GM19324 (cell line): ENCODE data around the gene ABHD16B.
A peak's percentile ranks its signal among the peaks of the same experiment; 100 is the strongest.

Experiments
- ATAC-seq: cut with Tn5 transposase; IDR thresholded peaks from one replicate; pipeline ENCODE4 v1.9.1; 2021; ENCODE audit warnings: mild to moderate bottlenecking, moderate library complexity; ENCODE audit not compliant: unreplicated experiment, low FRiP score

Gene ABHD16B

DNA sequence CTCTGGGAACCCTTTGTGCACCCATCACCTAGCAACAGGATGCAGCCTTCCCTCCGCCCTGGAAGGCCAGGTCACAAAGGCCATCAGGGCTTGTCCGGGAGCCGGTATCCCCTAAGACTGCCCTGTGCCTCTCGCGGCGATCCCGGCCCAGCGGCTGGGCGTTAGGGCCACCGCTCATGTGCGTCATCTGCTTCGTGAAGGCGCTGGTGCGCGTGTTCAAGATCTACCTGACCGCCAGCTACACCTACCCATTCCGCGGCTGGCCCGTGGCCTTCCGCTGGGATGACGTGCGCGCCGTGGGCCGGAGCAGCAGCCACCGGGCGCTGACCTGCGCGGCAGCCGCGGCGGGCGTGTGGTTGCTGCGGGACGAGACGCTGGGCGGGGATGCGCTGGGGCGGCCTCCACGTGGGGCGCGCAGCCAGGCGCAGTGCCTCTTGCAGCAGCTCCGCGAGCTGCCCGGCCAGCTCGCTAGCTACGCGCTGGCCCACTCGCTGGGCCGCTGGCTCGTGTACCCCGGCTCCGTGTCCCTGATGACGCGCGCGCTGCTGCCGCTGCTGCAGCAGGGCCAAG, at the start of gene ABHD16B:
ABHD16B (plus strand) TSS at position 134 of the 570 bp plus-strand sequence; CDS start at position 177, 43 bp downstream.
- no peak for ATAC-seq

DNA sequence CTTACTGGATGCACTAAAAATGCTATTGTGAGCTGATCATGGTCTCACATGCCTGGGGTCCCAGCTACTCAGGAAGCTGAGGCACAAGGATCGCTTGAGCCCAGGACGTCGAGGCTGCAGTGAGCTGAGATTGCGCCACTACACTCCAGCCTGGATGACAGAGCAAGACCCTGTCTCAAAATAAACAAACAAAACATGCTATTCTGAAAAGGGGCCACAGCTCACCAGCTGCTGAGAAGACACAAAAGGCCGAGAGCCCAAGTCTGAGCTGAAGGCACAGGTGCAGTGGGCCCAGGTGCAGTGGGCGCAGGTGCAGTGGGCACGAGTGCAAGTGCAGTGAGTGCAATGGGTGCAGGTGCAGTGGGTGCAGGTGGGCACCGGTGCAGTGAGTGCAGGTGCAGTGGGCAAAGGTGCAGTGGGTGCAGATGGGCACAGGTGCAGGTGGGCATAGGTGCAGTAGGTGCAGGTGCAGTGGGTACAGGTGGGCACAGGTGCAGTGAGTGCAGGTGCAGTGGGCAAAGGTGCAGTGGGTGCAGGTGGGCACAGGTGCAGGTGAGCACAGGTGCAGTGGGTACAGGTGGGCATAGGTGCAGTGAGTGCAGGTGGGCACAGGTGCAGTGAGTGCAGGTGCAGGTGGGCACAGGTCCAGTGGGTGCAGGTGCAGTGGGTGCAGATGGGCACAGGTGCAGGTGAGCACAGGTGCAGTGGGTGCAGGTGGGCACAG, 46.2 kb upstream of the ABHD16B start:
- no peak for ATAC-seq

DNA sequence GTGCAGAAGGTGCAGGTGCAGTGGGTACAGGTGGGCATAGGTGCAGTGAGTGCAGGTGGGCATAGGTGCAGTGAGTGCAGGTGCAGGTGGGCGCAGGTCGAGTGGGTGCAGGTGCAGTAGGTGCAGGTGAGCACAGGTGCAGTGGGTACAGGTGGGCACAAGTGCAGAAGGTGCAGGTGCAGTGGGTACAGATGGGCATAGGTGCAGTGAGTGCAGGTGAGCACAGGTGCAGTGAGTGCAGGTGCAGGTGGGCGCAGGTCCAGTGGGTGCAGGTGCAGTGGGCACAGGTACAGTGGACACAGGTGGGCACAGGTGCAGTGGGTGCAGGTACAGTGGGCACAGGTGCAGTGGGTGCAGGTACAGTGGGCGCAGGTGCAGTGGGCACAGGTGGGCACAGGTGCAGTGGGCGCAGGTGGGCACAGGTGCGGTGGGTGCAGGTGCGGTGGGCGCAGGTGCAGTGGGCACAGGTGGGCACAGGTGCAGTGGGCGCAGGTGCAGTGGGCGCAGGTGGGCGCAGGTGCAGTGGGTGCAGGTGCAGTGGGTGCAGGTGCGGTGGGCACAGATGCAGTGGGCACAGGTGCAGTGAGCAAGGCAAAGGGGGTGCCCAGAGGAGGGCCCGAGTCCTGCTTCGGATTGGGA, 45.6 kb upstream of the ABHD16B start:
- ATAC-seq, result no peak

DNA sequence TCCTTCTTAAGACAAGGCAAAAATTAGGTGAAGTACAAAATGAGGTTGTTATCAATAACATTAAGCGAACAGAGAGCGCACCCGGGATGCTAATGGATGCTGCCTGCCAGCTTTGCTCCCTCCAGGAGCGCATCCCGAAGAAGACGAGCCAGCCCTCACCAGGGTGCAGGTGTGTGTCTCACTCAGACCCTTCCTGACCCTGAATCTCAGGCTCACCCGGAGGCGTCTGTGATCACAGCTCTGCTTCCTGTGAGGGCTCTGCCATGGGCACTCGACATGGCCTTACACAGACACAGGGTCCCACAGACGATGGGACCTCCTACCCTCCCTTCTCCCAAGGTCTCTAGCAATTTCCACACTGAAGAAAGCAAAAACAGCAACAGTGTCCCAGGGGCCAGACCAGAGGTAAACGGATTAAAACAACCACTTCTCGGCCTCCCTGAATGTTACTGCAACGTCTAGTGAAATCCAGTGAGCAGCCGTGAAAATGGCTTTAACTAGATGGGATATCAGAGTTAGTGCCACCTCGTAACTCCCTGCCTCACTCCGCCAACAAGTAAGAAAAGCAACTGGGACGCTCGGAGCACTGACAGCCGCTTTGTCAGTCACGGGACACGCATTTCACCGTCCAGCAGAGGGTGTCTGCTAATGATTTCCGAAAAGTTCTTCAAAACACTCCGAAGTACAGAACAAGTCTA, 41.9 kb upstream of the ABHD16B start:
- no peak for ATAC-seq

DNA sequence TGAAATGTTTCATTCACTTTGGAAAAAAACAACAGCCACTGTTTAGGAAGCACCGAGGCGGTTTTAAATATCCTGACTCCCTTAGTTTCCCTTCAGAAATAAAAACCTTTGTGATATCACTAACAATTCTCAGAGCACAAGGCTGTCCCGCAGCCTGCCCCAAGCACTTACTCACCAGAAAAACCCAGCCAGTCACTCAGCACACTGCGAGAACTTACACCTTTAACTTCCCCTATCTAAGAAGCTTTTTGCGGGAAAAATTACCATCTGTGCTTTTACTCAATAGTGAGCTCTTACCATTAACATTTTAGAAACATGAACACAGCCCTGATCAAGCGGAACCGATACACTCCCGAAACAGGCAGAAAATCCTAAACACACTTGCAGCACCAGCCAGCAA, 39.5 kb upstream of the ABHD16B start:
- ATAC-seq, result no peak

DNA sequence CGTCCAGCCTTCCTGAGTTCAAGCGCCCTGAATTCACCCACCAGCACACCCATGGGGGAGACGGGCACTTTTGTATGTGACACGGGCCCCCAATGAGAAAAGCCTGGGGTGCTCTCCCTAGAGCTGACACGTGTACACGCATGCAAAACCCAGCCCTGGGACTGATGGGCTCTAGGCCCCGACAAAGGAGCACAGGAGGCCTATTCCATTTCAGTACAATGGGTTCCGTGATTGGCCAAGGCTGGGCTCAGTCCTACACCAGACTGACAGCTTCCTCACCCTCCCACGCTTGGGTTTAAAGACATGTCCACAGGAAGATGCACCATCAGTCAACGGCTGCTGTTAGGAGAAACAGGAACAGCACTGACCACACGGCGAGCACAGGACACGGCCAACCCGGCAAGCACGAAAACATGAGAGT, 39.0 kb upstream of the ABHD16B start:
- ATAC-seq, result no peak

DNA sequence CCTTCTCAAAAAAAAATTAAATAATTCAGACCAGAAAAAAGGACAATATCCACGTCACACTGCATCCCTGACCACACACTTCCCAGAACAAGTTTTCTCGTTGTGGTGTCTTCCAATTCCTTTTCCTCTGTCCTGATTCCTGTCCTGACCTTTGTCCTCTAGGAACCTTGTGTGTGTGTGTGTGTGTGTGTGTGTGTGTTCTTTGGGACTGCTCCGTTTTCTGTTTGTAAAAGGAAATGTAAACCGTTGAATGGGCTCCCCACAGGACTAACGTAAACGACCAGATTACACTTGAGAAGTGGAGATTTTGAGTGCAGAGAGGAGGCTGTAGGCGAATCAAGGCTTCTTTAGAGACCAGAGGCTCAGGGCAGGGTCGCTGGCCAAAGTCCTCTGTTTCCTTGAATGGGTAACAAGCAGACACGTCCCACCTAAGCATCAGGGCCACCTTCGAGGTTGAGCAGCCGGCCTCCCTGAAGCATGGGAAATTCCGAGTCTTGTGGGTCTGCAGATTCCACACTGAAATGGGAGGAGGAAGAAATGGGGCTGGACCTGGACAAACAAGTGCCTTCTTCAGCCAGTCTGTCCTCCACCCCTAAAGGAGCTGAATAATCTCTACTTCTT, 37.5 kb upstream of the ABHD16B start:
- ATAC-seq, result no peak

DNA sequence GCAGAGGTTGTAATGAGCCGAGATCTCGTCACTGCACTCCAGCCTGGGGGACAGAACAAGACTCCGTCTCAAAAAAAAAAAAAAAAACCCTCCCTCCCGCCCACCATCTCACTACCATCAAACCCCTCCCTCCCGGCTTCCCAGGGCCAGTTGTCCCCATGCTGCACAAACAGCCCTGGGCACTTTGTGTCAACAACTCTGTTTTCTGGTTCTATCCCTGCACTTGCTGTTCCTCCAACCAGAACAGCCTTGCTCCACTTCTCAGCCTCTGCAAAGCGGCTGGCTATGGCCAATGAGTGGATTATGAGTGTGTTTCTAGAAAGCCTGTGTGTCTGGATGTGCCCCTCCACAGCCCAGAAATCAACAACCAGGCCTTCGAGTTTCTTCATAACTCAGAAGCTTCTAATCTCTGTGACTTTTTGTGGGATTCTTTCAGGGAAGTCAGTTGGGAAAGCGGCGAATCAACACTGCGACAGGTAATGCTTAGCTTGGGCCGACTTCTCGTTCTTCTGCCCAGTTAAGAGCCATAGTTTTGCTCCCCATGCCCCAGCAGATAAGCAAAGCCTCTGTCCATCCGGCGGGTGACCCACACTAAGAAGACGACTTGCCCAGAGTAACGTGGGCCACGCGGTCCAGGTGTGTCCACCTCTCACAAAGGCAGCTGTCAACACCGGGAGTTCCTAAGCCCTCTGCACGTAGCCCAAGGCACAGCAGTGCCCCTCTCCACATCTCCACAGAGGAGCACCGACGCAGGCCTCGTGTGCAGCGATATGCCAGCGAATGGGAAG, 35.8 kb upstream of the ABHD16B start:
- no peak for ATAC-seq

DNA sequence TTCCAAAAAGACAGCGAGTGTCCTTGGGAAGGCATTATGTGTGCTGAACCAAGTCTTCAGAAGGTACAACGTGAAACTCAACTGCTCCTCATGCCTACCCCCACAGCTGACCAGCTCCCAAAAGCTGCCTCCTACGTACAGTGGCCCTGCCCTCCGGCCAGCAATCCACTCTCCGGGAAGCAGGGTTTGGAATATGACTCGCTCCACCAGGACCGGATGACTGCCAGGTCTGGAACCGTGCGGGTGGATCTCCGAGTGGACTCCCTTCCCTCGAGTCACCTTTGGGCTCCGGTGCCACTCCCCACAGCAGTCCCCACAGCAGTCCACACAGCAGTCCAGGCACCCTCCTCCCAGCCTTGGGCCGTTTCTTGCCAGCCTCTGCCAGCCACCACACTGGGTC, 34.5 kb upstream of the ABHD16B start:
- no peak for ATAC-seq

DNA sequence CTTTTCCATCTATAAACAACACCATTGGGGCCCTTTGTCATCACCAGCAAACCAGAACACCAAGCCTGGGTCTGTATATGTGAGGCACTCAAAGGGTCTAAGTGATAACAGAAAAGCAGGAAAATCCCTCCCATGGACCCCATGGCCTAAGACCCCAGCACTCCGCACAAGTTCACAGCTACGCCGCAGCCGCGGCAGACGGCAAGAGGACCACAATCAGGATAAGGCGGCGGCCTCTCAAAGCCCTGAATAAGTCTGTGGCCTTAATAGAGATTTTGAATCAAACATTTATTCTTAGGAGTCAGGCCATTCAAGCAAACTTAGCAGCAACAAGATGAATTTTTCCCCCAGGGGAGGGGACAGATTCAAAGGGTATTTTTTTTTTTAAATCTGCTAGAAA, 33.2 kb upstream of the ABHD16B start:
- ATAC-seq, result no peak

DNA sequence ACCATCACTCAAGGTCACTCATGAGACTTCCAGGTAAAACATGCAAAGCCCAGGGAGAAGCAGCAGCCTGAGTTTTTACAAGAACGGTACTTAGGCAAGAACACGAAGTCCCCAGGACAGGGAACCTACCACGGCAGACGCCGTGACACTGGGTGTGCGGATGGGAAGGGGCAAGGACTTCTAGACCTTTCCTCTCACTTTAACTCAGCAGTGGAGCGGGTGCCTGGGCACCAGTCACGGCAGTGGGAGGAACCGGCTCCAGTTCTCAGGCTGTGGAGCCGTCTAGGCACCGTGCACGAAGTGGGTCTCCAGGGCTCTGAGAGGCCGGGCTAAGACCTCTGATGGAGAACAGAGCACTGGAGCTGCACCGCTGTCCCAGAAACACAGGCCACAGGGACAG, 32.8 kb upstream of the ABHD16B start:
- no peak for ATAC-seq

DNA sequence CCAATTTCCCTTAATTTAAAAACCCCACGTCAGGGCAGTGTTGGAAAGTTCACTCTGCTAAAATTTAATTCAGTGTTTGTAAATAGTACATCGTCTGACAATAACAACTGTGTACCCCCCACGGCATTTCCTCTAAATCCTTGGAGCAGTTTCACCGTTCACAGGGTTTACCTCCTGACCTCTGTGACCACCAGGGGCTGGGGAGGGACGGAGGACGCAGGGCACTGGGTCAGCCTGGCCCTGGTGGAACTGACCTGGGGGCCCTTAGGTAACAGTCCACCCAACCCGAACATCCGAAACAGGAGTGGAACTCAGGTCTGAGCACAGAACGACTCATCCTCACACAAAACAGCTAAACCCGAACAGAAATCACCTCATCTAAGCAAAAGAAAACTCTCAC, 32.3 kb upstream of the ABHD16B start:
- no peak for ATAC-seq

DNA sequence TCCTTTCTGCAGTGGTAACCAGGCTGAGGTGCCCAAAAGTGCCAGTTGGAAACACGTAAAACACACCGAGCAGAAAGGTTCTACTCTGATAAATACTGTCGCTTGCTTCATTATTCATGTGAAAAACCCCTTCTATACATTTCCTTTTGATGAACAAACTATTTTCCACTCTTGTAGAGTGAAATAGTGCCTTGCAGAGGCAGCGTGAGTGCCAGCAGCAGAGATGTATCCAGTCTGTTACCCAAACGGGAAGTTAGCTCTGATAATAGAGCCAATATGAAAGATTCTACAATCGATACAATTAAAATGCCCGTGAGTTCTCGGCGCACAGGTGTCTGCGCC, 31.7 kb upstream of the ABHD16B start:
- no peak for ATAC-seq

DNA sequence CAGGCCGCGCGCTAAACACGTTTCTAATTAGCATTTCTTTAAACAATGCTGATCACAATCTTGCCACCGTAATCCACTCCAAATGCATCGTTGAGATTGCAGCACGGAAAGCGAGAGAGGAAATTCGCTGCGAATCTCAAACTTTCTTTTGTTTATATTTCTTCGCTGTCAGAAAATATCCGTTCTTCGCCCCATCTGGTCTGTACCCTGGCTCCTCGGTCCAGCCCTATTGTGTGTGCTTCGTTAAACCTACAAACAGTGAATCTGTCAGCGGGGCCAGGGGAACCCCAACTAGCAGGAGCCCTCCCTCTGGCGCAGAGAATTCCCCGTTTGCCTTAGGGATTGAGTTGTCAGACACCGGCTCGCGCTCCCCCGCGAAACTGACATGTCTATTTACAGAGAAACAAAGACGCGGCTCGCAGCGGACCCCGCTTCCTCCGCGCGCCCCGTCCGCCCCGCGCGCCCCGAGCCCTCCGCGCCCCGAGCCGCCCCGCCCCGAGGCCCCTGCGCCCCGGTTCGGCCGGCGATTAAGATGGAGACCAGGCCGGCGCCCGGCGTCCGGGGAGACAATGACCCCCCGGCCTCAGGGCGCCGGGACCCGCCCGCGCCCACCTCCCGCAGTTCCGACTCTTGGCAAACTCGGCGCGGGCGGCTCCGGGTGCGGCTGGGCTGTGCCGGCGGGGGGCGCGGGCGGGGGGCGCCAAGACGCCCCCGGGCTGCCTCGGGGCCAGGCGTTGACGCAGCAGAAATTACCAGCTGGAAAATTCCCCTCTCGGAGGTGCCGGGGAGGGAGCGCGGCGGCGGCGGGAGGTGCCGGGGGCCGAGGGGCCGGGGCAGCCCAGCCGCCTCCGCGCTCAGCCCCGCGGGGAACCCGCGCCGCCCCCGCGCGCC, 31.1 kb upstream of the ABHD16B start:
- no peak for ATAC-seq

DNA sequence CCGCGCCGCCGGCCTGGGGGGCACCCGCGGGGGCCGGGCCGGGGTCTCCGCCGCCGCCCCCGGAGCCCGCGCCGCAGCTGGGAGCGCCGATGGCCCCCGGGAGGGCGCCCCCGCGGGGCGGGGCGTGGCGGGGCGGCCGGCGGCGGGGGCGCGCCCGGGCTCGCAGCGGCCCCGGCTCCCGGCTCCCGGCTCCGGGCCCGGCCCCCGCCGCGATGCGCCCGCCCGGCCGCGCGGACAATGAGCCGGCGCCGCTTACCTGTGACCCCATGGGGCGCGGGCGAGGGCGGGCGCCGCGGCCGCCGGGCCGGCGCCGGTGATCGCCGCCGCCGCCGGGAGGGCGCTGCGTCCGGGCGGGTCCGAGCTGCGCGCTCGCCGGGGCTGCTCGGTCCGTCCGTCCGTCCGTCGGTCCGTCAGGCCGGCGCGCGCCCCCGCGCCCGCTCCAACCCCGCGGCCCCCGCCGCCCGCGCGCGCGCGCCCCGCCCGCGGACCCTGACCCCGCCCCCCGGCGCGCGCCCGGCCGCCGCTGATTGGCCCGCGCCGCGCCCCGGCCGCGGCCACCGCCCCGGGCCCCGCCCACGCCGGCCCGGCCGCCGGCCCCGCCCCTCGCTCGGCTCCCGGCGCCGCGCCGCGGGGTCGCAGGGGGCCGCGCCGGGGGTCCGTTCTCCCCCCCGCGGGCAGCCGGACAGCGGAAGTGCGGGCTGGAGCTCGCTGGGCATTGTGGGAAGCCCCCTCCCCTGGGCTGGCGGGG, 30.3 kb upstream of the ABHD16B start, which contains the start of gene ZBTB46:
ZBTB46 (minus strand) TSS at position 424 of the 748 bp plus-strand sequence. CDS start 40,507 bp downstream, outside the sequence.
- ATAC-seq, result peak; percentile 75

DNA sequence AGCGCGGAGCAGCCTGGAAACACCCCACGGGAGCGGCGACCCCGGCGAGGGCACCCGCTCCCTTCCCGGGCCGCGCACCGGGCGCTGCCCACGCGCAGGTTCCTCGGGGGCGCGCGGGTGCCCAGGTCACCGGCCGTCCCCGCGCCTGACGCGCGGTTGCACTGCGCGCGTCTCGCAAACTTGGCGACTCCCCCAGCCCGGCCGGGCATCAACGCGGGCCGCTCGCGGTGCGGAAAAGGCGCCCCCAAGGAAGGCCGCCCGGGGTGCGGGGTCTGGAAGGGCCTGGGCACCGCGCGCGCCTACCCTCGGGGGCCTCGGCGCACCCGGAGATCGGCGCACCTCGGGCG, 29.7 kb upstream of the ABHD16B start:
- ATAC-seq, result no peak

DNA sequence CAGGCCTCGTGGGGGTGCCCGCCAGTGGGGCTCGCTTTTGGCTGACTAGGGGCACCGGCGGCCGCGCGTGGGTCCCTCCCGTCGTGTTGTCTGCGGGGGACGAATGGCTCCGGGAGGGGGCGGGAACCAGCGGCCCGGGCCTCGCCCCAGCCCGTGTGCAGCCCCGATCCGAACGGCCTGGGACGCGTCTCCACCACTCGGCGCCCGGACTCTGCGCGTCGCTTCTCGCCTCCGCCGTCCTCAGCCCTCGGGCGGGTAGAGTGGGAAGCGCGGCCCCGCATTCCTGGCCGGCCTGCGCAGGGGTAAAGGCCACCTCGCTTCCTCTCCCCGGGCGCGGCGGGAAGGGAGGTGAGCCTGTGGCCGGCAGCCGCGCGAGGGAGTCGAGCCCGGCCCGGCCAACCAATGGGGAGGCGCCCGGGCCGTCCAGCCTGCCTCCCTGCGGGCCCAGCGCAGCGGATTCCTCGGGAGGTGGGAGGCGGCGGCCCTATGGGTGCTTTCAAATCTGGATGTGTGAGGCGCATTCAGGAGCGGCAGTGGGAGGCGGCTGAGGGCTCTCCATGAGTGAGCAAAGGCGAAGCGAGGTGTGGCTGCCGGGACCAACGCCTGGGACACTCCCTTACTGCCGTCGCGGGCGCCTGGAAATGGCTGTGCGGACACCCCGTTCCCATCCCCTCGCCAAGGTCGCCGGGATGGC, 29.2 kb upstream of the ABHD16B start:
- ATAC-seq, result no peak
